GM12801 (cell line): Measurements from ENCODE around the gene CLDN8.

ENCODE experiments used
- CTCF ChIP-seq: IDR thresholded peaks from one replicate; pipeline ENCODE4 v1.5.1; 2011; ENCODE audit warnings: control low read depth; ENCODE audit not compliant: insufficient read length; ENCODE audit errors: extremely low read depth

CLDN8 gene

GRCh38 chr21:30245061-30245460 lies 29.2 kb upstream of the CLDN8 start:
- TF ChIP-seq CTCF, result no peak

GRCh38 chr21:30243691-30244090 lies 27.8 kb upstream of the CLDN8 start:
- TF ChIP-seq CTCF, result no peak

- TF ChIP-seq CTCF, result no peak
Observed at GRCh38 chr21:30240661-30241060, 24.8 kb upstream of the CLDN8 start.

GRCh38 chr21:30238168-30238567 lies 22.3 kb upstream of the CLDN8 start:
- TF ChIP-seq CTCF, result no peak

- TF ChIP-seq CTCF, result no peak
Observed at GRCh38 chr21:30234643-30235042, 18.7 kb upstream of the CLDN8 start.

- no peak for TF ChIP-seq CTCF
Observed at GRCh38 chr21:30234050-30234449, 18.2 kb upstream of the CLDN8 start.

GRCh38 chr21:30233228-30234020 lies 17.5 kb upstream of the CLDN8 start:
- no peak for TF ChIP-seq CTCF
